GM12801 (cell line): Measurements from ENCODE around the gene MRPS18A.

Source experiments
- CTCF ChIP-seq: IDR thresholded peaks from one replicate; pipeline ENCODE4 v1.5.1; 2011; ENCODE audit warnings: control low read depth; ENCODE audit not compliant: insufficient read length; ENCODE audit errors: extremely low read depth

Gene MRPS18A

GRCh38 chr6:43715056-43715788 lies 27.6 kb upstream of the MRPS18A start:
- TF ChIP-seq CTCF: no peak

GRCh38 chr6:43714311-43715055 lies 26.9 kb upstream of the MRPS18A start:
- no peak for TF ChIP-seq CTCF

- TF ChIP-seq CTCF: no peak
Observed at GRCh38 chr6:43713643-43714310, 26.2 kb upstream of the MRPS18A start.

GRCh38 chr6:43712579-43712978 lies 25.0 kb upstream of the MRPS18A start:
- TF ChIP-seq CTCF: no peak

GRCh38 chr6:43710576-43710975 lies 23.0 kb upstream of the MRPS18A start:
- no peak for TF ChIP-seq CTCF

GRCh38 chr6:43709654-43710303 lies 22.2 kb upstream of the MRPS18A start:
- no peak for TF ChIP-seq CTCF
